Renal cortical epithelial cell (primary cell): ENCODE data around the gene APOBR. TPM values are rescaled to one million over a fixed set of nuclear protein-coding genes. Genes with fewer than 3 reads are reported as not detected.
A peak's percentile ranks its signal among the peaks of the same experiment; 100 is the strongest.
"Not testable (repeated sequence)": the region's sequence is repeated elsewhere in the genome, so short reads cannot be mapped to it uniquely, and the experiment has no call there.

Experiments used
- DNase-seq: peaks from one replicate; pipeline ENCODE4 v3.0.0-alpha.2; 2011; ENCODE audit warnings: low read depth
- total RNA-seq: library from RNA; depleted of rRNA; stranded (reverse); fragments of >200 nt; gene quantifications from 2 replicates; pipeline ENCODE4 v1.2.3, GENCODE V29; 2014

The APOBR gene
- total RNA-seq, result 0.05 TPM in 1 of 2 replicates, not detected in the other

DNA sequence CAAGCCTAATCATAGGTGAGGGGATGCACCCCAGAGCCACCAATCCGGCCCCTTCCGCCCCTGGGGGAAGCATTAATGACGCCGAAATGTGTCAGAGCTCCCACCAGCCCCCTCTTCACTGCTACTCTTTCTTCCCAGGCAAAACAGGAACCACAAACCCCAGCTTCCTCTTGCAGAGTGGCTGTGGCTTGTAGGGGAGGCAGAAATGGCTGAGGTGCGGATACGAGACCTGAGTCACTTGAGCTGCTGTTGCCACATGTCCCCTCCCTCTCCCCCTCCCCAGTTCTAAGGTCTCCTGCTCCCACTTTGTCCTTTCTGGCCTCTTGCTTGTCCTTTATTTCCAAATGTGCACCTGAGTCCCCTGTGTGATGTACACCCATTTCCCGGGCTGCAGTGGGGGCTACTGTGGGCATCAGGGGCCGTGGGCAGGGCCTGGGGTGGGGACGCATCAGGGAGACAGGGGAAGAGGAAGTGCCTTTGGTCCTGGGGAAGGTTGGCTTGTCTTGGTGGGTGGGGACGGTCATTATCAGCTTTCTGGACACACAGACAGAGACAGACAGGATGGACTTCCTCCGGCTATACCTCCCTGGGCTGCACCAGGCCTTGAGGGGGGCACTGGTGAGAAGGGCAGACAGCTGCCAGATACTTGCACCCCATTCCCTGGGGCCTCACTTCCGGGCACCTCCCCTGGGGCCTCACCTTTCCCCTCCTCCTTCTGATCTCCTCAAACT is at the start of gene APOBR:
TSS of gene APOBR (plus strand) at position 523 of the 731 bp plus-strand sequence. CDS start at position 562, 39 bp downstream.
- no peak for DNase-seq

DNA sequence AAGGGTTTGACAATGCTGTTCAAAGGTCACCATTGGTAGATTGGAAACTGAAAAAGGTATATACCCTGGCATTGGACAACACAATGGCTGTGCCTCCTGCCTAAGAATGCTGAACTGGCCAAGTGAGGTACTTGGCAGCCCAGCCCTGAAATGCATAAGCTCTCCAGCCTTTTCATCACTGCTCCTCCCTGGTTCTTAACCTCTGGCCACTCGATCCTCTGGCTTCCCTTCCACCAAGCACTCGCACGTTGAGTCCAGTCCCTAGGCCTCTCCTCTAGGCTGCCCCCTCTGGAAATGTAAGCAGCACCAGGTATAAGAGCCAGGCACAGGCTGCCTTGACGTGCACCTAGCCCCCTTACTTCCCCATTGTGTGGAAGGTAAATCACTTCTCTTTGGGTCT is 48.1 kb upstream of the APOBR start:
- not testable (repeated sequence) for DNase-seq

- DNase-seq, result not testable (repeated sequence)
Observed at GRCh38 chr16:28447081-28447480, 47.4 kb upstream of the APOBR start.

DNA sequence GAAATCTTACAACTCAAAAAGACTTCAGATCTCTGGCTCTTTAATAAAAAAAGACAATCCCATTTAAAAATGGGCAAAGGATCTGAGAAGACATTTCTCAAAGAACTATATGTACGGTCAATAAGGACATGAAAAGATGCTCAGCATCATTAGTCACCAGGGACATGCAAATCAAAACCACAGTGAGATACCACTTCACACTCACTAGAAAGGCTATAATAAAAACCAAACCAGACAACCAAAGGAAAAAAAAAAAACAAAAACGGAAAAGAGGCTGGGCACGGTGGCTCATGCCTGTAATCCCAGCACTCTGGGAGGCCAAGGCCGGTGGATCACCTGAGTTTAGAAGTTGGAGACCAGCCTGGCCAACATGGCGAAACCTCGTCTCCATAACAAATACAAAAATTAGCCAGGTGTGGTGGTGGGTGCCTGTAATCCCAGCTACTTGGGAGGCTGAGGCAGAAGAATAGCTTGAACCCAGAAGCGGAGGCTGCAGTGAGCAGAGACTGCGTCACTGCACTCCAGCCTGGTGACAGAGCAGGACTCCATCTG is 20.7 kb upstream of the APOBR start:
- no peak for DNase-seq

DNA sequence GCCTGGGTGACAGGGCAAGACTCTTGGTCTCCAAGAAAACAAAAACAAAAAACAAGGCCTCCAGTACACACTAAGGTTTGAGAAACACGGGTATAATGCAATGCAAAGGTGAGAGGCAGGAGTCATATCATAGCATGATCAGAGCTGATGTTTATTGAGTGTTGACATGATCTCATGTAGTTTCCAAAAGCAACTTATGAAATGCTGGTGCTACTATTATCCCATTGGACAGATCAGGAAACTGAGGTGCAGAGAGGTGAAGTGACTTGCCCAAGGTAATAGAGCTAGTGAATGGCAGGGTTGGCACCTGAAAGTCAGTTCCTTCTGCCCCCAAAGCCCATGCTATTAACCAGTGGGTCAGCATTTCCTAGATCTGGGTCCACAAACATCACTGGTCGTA is 19.2 kb upstream of the APOBR start:
- DNase-seq, result no peak

DNA sequence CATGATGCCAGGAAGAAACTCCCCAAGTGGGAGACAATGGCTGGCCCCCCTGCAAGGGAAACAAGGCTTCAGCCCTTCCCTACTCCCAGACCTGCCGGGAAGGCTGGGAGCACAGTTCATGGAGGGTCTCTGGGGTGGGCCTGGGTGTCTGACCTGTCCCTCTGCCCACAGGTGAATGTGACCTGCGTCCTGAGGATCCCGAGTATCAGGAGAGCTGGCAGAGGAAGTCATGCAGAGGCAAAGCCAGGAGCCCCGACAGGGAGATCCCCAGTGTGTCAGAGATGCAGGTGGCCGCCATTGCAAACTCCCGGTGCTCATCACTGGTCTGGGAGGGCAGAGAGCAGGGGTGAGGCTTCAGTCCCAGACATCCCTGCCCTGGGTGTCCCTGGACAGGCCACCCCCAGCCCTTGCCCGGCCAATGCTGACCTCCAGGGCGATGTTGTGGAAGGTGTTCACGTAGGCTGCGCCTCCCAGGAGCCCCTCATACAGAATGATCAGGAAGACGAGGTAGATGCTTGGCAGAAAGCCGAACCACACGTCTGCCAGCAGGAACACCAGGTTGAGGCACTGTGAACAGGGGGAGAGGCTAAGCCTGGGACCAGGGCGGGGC is 17.0 kb upstream of the APOBR start:
- DNase-seq, result no peak

- DNase-seq, result no peak
Observed at GRCh38 chr16:28478506-28479180, 15.8 kb upstream of the APOBR start.

DNA sequence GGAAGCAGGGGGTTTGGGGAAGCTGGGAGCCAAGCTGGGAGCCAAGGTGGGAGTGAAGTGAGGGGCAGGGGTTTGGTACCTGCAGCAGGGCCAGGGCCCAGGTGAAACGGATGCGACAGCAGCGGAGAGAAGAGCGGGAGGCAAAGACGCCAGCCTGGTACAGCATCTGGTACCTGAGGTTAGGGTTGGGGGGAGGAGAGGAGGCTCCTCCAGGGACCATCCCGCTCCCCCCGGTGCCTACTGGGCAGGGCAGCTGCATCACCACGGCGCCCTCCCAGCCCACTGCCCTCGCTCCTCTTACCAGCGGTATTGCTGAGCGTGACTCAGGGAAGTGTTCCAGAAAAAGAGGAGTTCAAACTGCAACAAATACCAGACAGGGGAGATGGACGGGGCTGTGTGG is 12.4 kb upstream of the APOBR start:
- no peak for DNase-seq

DNA sequence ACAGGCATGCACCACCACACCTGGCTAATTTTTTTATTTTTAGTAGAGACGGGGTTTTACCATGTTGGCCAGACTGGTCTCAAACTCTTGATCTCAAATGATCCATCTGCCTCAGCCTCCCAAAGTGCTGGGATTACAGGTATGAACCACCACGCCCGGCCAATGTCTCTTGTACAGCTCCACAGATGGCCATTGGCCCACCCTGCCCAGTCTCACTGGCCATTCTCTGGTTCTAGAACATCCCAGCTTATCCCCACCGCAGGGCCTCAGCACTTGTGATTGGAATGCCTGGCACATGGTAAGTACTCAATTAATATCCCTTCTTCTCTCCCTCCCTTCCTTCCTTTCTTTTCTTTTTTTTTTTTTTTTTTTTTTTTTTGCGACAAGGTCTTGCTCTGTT is 11.1 kb upstream of the APOBR start:
- DNase-seq, result not testable (repeated sequence)

DNA sequence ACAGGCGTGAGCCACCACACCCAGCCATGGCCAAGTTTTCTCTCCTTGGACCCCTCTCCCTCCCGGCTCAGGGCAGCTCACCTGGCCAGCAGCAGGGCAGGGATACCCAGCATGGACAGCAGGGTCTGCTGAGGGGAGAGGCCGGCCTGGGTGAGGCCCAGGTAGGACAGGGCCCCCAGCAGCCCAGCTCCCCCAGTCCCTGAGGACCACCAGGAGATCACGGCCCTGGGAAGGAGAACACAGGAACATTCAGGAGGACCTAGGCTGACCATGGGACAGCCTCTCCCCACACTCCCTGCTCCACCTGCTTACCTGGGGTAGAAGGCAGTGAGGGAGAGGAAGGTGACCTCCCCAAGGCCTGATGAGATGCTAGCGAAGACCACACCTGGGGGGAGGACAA is 8.2 kb upstream of the APOBR start:
- DNase-seq, result no peak

GRCh38 chr16:28491230-28491969 is 3.0 kb upstream of the APOBR start:
- peak; percentile 17 for DNase-seq

DNA sequence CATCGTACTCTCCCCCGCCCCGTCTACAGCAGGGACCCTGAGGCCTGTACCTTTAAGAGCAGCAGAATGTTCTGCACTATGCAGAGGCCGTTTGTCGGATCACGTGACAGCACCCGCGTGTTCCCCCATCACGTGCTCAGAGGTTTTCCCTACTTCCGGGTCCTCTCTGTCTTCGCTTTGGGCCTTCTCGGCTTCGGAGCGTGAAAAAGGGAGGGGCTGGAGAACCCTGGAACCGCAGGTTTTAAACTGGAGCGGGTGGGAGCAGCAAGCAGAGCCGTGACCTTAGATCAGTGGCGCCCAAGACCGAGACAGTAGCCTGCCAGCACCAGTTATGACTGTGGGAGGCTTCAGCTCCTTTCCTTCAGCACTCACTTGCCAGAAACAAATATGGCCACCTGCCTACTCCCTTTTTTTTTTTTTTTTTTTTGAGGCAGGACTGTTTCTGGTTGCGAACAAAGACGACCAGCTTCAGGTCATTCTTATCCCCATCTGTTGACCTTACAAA is 2.4 kb upstream of the APOBR start, which contains the start of gene CLN3:
TSS of gene CLN3 (minus strand) at position 105 of the 505 bp plus-strand sequence. CDS start 315 bp downstream, outside the sequence.
- peak; percentile 92 for DNase-seq

DNA sequence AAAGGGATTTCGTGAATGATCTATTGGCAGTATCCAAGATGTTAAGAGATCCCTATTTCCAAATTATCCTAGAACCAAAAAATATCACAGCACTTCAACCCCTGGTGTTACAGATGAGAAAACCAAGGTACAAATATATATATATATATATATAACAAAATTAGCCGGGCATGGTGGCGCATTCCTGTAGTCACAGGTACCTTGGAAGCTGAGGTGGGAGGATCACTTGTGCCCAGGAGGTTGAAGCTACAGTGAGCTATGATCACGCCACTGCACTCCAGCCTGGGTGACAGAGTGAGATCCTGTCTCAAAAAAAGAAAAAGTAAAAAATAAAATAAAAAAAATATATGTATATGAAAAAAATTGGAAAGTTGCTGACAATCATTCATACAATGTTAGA is 1.9 kb upstream of the APOBR start:
- DNase-seq, result no peak

DNA sequence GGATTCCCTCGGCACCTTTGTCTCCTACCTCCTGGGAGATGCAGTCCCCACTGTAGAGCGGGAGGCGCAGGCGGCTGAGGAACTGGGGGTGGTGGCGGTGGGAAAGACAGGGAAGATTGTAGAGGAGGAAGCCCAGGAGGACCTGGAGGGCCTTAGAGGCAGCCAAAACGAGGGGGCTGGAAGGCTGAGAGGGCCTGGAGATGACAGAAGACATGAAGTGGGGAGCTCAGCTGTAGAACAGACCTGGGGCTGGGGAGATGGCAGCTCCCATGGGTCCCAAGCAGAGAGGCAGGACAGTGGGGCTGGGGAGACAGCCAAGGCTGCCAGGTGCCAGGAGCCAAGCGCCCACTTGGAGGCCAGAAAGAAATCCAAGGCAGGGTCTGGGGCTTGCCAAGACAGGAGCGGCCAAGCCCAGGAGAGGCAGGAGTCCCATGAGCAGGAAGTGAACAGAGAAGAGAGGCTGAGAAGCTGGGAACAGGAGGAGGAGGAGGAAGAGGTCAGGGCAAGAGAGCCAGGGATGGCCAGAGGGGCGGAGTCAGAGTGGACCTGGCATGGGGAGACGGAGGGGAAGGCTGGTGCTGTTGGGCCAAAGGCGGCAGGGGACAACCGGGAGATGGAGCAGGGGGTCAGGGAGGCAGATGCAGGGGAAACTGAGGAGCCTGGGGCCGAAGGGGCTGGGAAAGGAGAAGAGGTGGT is 803 bp downstream of the APOBR start:
- no peak for DNase-seq

GRCh38 chr16:28495795-28496749 is 1.6 kb downstream of the APOBR start:
- DNase-seq, result no peak

DNA sequence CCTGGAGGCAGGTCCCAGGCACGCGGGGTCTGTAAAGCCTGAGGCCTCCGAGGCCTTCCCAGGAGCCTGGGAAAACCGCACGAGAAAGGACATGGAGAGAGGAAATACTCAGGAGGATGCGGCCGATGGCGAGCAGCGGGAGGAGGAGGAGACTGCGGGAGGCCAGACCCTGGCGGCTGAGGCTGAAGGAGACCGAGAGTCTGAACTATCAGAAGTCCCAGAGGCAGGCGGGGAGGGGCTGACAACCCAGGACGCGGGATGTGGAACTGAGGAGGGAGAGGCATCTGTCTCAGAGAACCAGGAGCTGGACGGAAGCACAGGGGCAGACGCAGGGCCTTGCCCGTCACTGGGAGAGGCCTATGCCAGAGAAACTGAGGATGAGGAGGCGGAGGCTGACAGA is 2.4 kb downstream of the APOBR start:
- no peak for DNase-seq

DNA sequence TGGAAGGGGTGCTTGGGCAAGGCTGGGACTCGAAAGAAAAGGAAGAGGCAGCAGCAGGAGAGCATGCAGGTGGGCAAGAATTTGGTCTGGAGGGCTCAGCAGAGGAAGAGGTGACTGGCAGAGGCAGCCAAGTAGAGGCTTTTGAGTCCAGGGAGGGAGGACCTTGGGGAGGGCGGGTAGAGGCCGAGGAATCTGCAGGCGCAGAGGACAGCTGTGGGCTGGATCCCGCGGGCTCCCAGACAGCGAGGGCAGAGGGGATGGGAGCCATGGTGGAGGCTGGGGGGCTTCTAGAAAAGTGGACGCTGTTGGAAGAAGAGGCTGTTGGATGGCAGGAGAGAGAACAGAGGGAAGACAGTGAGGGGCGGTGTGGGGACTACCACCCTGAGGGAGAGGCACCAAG is 2.9 kb downstream of the APOBR start:
- DNase-seq, result no peak

DNA sequence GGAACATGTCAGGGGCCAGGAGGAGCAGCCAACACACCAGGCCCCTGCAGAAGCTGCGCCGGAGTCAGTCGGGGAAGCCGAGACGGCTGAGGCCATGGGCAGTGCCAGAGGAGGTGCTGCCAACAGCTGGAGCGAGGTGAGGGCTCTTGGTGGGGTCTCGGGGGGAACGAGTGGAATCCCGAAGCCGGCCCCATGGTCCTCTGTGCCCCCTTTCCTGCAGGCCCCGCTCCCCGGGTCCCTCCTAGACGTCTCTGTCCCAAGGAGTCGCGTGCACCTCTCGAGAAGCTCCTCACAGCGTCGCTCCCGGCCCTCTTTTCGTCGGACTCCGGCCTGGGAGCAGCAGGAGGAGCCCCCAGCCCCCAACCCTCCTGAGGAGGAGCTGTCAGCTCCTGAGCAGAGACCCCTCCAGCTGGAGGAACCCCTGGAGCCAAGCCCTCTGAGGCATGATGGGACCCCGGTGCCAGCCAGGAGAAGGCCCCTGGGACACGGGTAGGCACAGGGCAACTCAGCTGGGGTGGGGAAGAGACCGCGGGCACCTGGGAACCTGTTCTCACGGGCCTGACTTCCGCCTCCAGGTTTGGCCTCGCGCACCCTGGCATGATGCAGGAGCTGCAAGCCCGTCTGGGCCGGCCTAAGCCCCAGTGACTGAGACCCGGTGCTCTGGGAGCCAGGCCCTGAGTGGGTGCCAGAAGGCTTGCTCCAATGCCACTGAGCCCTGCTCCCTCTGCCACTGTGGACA is 3.6 kb downstream of the APOBR start:
- DNase-seq, result no peak
